ENCODE data around the gene IQSEC1.
A peak's percentile ranks its signal among the peaks of the same experiment; 100 is the strongest.

The IQSEC1 gene

GRCh38 chr3:13106308-13107001 lies 33.2 kb upstream of the IQSEC1 start:
- no peak for DNase-seq

GRCh38 chr3:13105896-13106250 lies 32.6 kb upstream of the IQSEC1 start:
- DNase-seq = no peak

GRCh38 chr3:13105181-13105895 lies 32.1 kb upstream of the IQSEC1 start:
- DNase-seq = no peak

- DNase-seq = no peak
Measured at GRCh38 chr3:13104511-13104910, 31.3 kb upstream of the IQSEC1 start.

- no peak for DNase-seq
Measured at GRCh38 chr3:13103416-13104058, 30.3 kb upstream of the IQSEC1 start.

GRCh38 chr3:13102386-13103345 lies 29.4 kb upstream of the IQSEC1 start:
- no peak for DNase-seq

GRCh38 chr3:13099707-13100106 lies 26.5 kb upstream of the IQSEC1 start:
- DNase-seq = no peak

- no peak for DNase-seq
Measured at GRCh38 chr3:13098192-13098988, 25.2 kb upstream of the IQSEC1 start.

- DNase-seq = no peak
Measured at GRCh38 chr3:13096356-13096755, 23.1 kb upstream of the IQSEC1 start.

GRCh38 chr3:13095408-13095937 lies 22.2 kb upstream of the IQSEC1 start:
- DNase-seq = peak; percentile 77

GRCh38 chr3:13093687-13094086 lies 20.5 kb upstream of the IQSEC1 start:
- no peak for DNase-seq

GRCh38 chr3:13092621-13093617 lies 19.7 kb upstream of the IQSEC1 start:
- DNase-seq = no peak

GRCh38 chr3:13091898-13092611 lies 18.8 kb upstream of the IQSEC1 start:
- DNase-seq = no peak

GRCh38 chr3:13088028-13089006 lies 15.1 kb upstream of the IQSEC1 start:
- peak; percentile 80 for DNase-seq

- no peak for DNase-seq
Measured at GRCh38 chr3:13087320-13087990, 14.2 kb upstream of the IQSEC1 start.

GRCh38 chr3:13086531-13086981 lies 13.3 kb upstream of the IQSEC1 start:
- no peak for DNase-seq

- no peak for DNase-seq
Measured at GRCh38 chr3:13085846-13086179, 12.6 kb upstream of the IQSEC1 start.

Data from NCI-H524 treated with DMSO at 0.1 percent for 48 hours (cell line).